ENCODE data around the gene ADAMTS3.
A peak's percentile ranks its signal among the peaks of the same experiment; 100 is the strongest.
"Not testable (repeated sequence)": the region's sequence is repeated elsewhere in the genome, so short reads cannot be mapped to it uniquely, and the experiment has no call there.

Gene ADAMTS3

GRCh38 chr4:72432282-72432681, 136.7 kb downstream of the ADAMTS3 start:
- Histone ChIP-seq H2BK120ac (ENCODE audit: low read depth, low read length) (no peak overlapping the region), H3K4me3 (ENCODE audit: low read length) (no peak overlapping the region), H4K5ac (ENCODE audit: low read length) (no peak overlapping the region), H3K56ac (ENCODE audit: low read length) (no peak overlapping the region), H2BK5ac (ENCODE audit: low read length) (no peak overlapping the region), H3K9ac (ENCODE audit: low read length) (no peak overlapping the region), H3K4me1 (ENCODE audit: control insufficient read depth, low read depth, low read length) (no peaks in the 10 kb centered on the region), H2AK5ac (ENCODE audit: low read length) (no peak overlapping the region), H3K79me1 (ENCODE audit: low read length) (no peaks in the 10 kb centered on the region), H3K23ac (ENCODE audit: low read length) (no peak overlapping the region), H3K27ac (ENCODE audit: low read depth, low read length) (no peak overlapping the region), H3K79me2 (ENCODE audit: control insufficient read depth, insufficient read depth, low read length) (no peaks in the 10 kb centered on the region), H3K4me2 (ENCODE audit: low read length) (no peak overlapping the region), H4K8ac (ENCODE audit: low read depth, low read length) (no peak overlapping the region), H3K27me3 (ENCODE audit: insufficient read depth, low read length, poor library complexity) (no peaks in the 10 kb centered on the region), H3K18ac (ENCODE audit: low read length) (no peak overlapping the region), H3K4ac (ENCODE audit: low read depth, low read length) (no peak overlapping the region), H2BK15ac (replicated peaks; ENCODE audit: low read depth) (no peak overlapping the region), H3K36me3 (ENCODE audit: control insufficient read depth, insufficient read depth, low read length) (no peaks in the 10 kb centered on the region)
- DNase-seq = no peak
- no CpG with 5 or more reads among the region's 7 CpGs for WGBS (ENCODE audit: extremely low coverage, insufficient coverage, low lambda C conversion rate)

GRCh38 chr4:72430988-72431387, 138.0 kb downstream of the ADAMTS3 start:
- Histone ChIP-seq H3K9ac (ENCODE audit: low read length) (no peak overlapping the region), H3K4ac (ENCODE audit: low read depth, low read length) (no peak overlapping the region), H3K36me3 (ENCODE audit: control insufficient read depth, insufficient read depth, low read length) (no peaks in the 10 kb centered on the region), H3K27me3 (ENCODE audit: insufficient read depth, low read length, poor library complexity) (no peaks in the 10 kb centered on the region), H3K23ac (ENCODE audit: low read length) (no peak overlapping the region), H3K56ac (ENCODE audit: low read length) (no peak overlapping the region), H4K8ac (ENCODE audit: low read depth, low read length) (no peak overlapping the region), H4K5ac (ENCODE audit: low read length) (no peak overlapping the region), H2BK120ac (ENCODE audit: low read depth, low read length) (no peak overlapping the region), H3K4me3 (ENCODE audit: low read length) (no peak overlapping the region), H3K18ac (ENCODE audit: low read length) (no peak overlapping the region), H2AK5ac (ENCODE audit: low read length) (no peak overlapping the region), H3K4me1 (ENCODE audit: control insufficient read depth, low read depth, low read length) (no peaks in the 10 kb centered on the region), H2BK5ac (ENCODE audit: low read length) (no peak overlapping the region), H3K27ac (ENCODE audit: low read depth, low read length) (no peak overlapping the region), H2BK15ac (replicated peaks; ENCODE audit: low read depth) (no peak overlapping the region), H3K4me2 (ENCODE audit: low read length) (no peak overlapping the region), H3K79me1 (ENCODE audit: low read length) (no peaks in the 10 kb centered on the region), H3K79me2 (ENCODE audit: control insufficient read depth, insufficient read depth, low read length) (no peaks in the 10 kb centered on the region)
- WGBS (ENCODE audit: extremely low coverage, insufficient coverage, low lambda C conversion rate) = no CpG with 5 or more reads among the region's 5 CpGs
- DNase-seq = no peak

GRCh38 chr4:72430050-72430449, 139.0 kb downstream of the ADAMTS3 start:
- Histone ChIP-seq H4K8ac (ENCODE audit: low read depth, low read length) (no peak overlapping the region), H3K23ac (ENCODE audit: low read length) (no peak overlapping the region), H3K79me1 (ENCODE audit: low read length) (no peaks in the 10 kb centered on the region), H3K36me3 (ENCODE audit: control insufficient read depth, insufficient read depth, low read length) (no peaks in the 10 kb centered on the region), H3K9ac (ENCODE audit: low read length) (no peak overlapping the region), H2BK120ac (ENCODE audit: low read depth, low read length) (no peak overlapping the region), H3K56ac (ENCODE audit: low read length) (no peak overlapping the region), H2BK5ac (ENCODE audit: low read length) (no peak overlapping the region), H3K79me2 (ENCODE audit: control insufficient read depth, insufficient read depth, low read length) (no peaks in the 10 kb centered on the region), H3K4me1 (ENCODE audit: control insufficient read depth, low read depth, low read length) (no peaks in the 10 kb centered on the region), H3K27me3 (ENCODE audit: insufficient read depth, low read length, poor library complexity) (no peaks in the 10 kb centered on the region), H3K4ac (ENCODE audit: low read depth, low read length) (no peak overlapping the region), H3K18ac (ENCODE audit: low read length) (no peak overlapping the region), H2AK5ac (ENCODE audit: low read length) (no peak overlapping the region), H3K4me2 (ENCODE audit: low read length) (no peak overlapping the region), H2BK15ac (replicated peaks; ENCODE audit: low read depth) (no peak overlapping the region), H3K4me3 (ENCODE audit: low read length) (no peak overlapping the region), H4K5ac (ENCODE audit: low read length) (no peak overlapping the region), H3K27ac (ENCODE audit: low read depth, low read length) (no peak overlapping the region)
- DNase-seq = peak; percentile 17

- no peak overlapping the region for H2BK120ac ChIP-seq (ENCODE audit: low read depth, low read length)
Measured at GRCh38 chr4:72429397-72429889, 139.6 kb downstream of the ADAMTS3 start.

GRCh38 chr4:72427057-72427456, 142.0 kb downstream of the ADAMTS3 start:
- Histone ChIP-seq H3K4me3 (ENCODE audit: low read length) (no peak overlapping the region), H2AK5ac (ENCODE audit: low read length) (no peak overlapping the region)

More at GRCh38 chr4:72429397-72429889, 139.6 kb downstream of the ADAMTS3 start:
- Histone ChIP-seq H3K27me3 (ENCODE audit: insufficient read depth, low read length, poor library complexity) (no peaks in the 10 kb centered on the region), H3K4me1 (ENCODE audit: control insufficient read depth, low read depth, low read length) (no peaks in the 10 kb centered on the region), H2BK15ac (replicated peaks; ENCODE audit: low read depth) (no peak overlapping the region), H3K23ac (ENCODE audit: low read length) (no peak overlapping the region), H3K56ac (ENCODE audit: low read length) (no peak overlapping the region), H3K4me3 (ENCODE audit: low read length) (no peak overlapping the region), H3K79me2 (ENCODE audit: control insufficient read depth, insufficient read depth, low read length) (no peaks in the 10 kb centered on the region), H3K36me3 (ENCODE audit: control insufficient read depth, insufficient read depth, low read length) (no peaks in the 10 kb centered on the region), H2BK5ac (ENCODE audit: low read length) (no peak overlapping the region), H3K4me2 (ENCODE audit: low read length) (no peak overlapping the region), H3K4ac (ENCODE audit: low read depth, low read length) (no peak overlapping the region), H4K8ac (ENCODE audit: low read depth, low read length) (no peak overlapping the region), H2AK5ac (ENCODE audit: low read length) (no peak overlapping the region), H3K9ac (ENCODE audit: low read length) (no peak overlapping the region), H3K79me1 (ENCODE audit: low read length) (no peaks in the 10 kb centered on the region), H3K18ac (ENCODE audit: low read length) (no peak overlapping the region), H3K27ac (ENCODE audit: low read depth, low read length) (no peak overlapping the region), H4K5ac (ENCODE audit: low read length) (no peak overlapping the region)
- WGBS (ENCODE audit: extremely low coverage, insufficient coverage, low lambda C conversion rate) = no CpG with 5 or more reads among the region's 4 CpGs
- no peak for DNase-seq

GRCh38 chr4:72425908-72426307, 143.1 kb downstream of the ADAMTS3 start:
- not testable (repeated sequence) for H3K23ac ChIP-seq (ENCODE audit: low read length); H3K4me2 ChIP-seq (ENCODE audit: low read length); H3K79me1 ChIP-seq (ENCODE audit: low read length); H2AK5ac ChIP-seq (ENCODE audit: low read length); H4K8ac ChIP-seq (ENCODE audit: low read depth, low read length); H3K4me3 ChIP-seq (ENCODE audit: low read length); H3K27me3 ChIP-seq (ENCODE audit: insufficient read depth, low read length, poor library complexity); H3K4ac ChIP-seq (ENCODE audit: low read depth, low read length); H3K36me3 ChIP-seq (ENCODE audit: control insufficient read depth, insufficient read depth, low read length); H3K9ac ChIP-seq (ENCODE audit: low read length); H3K27ac ChIP-seq (ENCODE audit: low read depth, low read length); H2BK5ac ChIP-seq (ENCODE audit: low read length); DNase-seq; H2BK120ac ChIP-seq (ENCODE audit: low read depth, low read length); H3K18ac ChIP-seq (ENCODE audit: low read length); H3K4me1 ChIP-seq (ENCODE audit: control insufficient read depth, low read depth, low read length); H3K79me2 ChIP-seq (ENCODE audit: control insufficient read depth, insufficient read depth, low read length); H3K56ac ChIP-seq (ENCODE audit: low read length); H4K5ac ChIP-seq (ENCODE audit: low read length); H2BK15ac ChIP-seq (replicated peaks; ENCODE audit: low read depth)

More at GRCh38 chr4:72427057-72427456, 142.0 kb downstream of the ADAMTS3 start:
- no peak overlapping the region for H3K4me2 ChIP-seq (ENCODE audit: low read length)
- no peak overlapping the region for H3K56ac ChIP-seq (ENCODE audit: low read length)
- no peak overlapping the region for H3K4ac ChIP-seq (ENCODE audit: low read depth, low read length)
- no peaks in the 10 kb centered on the region for H3K79me1 ChIP-seq (ENCODE audit: low read length)
- H3K9ac ChIP-seq (ENCODE audit: low read length) = no peak overlapping the region
- H3K36me3 ChIP-seq (ENCODE audit: control insufficient read depth, insufficient read depth, low read length) = no peaks in the 10 kb centered on the region
- H3K18ac ChIP-seq (ENCODE audit: low read length) = no peak overlapping the region
- no peak overlapping the region for H4K5ac ChIP-seq (ENCODE audit: low read length)
- H4K8ac ChIP-seq (ENCODE audit: low read depth, low read length) = no peak overlapping the region
- H3K23ac ChIP-seq (ENCODE audit: low read length) = no peak overlapping the region
- no peak overlapping the region for H2BK5ac ChIP-seq (ENCODE audit: low read length)
- H3K27ac ChIP-seq (ENCODE audit: low read depth, low read length) = no peak overlapping the region
- H3K79me2 ChIP-seq (ENCODE audit: control insufficient read depth, insufficient read depth, low read length) = no peaks in the 10 kb centered on the region
- no peak overlapping the region for H2BK120ac ChIP-seq (ENCODE audit: low read depth, low read length)
- no peak overlapping the region for H2BK15ac ChIP-seq (replicated peaks; ENCODE audit: low read depth)
- no peaks in the 10 kb centered on the region for H3K27me3 ChIP-seq (ENCODE audit: insufficient read depth, low read length, poor library complexity)
- no peak for DNase-seq
- H3K4me1 ChIP-seq (ENCODE audit: control insufficient read depth, low read depth, low read length) = no peaks in the 10 kb centered on the region
